ENCODE data around the gene KIF12. TPM values are rescaled to one million over a fixed set of nuclear protein-coding genes. Genes with fewer than 3 reads are reported as not detected.

Gene KIF12
- total and polyA plus RNA-seq, 12 donors = 0.10 to 0.56 (median 0.30) TPM; not detected in 6

DNA sequence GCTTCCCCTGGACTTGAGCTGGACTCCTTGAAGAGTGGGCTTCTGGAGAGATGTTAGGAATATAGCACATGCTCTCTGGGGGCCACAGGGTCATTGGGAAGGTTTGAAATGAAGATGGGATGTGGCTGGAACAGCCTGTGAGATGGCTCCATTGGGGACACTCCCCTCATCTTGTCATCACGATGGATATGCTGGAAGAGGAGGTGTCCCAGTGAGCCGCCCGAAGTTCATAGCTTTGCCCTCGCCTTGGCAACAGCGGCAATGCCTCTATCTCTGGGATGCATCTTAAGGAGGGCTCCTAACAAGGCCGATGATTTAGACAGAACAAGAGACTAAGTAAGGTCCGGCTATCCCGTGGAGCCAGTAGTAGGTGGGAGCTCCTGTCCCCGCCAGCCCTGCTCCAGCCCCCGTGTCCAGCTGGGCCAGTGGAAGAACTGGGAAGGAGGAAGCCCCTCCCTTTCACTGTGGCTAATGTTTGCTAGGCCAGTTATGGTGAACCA, 44.9 kb downstream of the KIF12 start:
- no peak overlapping the region for H3K4me3 ChIP-seq
- intact Hi-C loops (cut with DNase I) = no loop called here
- no peaks in the 10 kb centered on the region for H3K9me3 ChIP-seq (replicated peaks in 1 of 3)
- H3K36me3 ChIP-seq (replicated peaks in 1 of 2) = peaks cover 0 to 15% of the 10 kb centered on the region in 2 donors
- 78 to 85% (median 81%) methylated on average over 7 to 10 of the region's 10 CpGs for WGBS, 4 donors
- H3K4me1 ChIP-seq (replicated peaks in 1 of 2) = peaks cover 0 to 4% of the 10 kb centered on the region in 2 donors
- H3K27ac ChIP-seq = no peak overlapping the region
- peak in 3 of 7 donors; percentile 7 to 36 (median 8) for DNase-seq
- TF ChIP-seq POLR2A (IDR thresholded peaks at IDR 0.05) = no peak
- TF ChIP-seq, protein P1, sequence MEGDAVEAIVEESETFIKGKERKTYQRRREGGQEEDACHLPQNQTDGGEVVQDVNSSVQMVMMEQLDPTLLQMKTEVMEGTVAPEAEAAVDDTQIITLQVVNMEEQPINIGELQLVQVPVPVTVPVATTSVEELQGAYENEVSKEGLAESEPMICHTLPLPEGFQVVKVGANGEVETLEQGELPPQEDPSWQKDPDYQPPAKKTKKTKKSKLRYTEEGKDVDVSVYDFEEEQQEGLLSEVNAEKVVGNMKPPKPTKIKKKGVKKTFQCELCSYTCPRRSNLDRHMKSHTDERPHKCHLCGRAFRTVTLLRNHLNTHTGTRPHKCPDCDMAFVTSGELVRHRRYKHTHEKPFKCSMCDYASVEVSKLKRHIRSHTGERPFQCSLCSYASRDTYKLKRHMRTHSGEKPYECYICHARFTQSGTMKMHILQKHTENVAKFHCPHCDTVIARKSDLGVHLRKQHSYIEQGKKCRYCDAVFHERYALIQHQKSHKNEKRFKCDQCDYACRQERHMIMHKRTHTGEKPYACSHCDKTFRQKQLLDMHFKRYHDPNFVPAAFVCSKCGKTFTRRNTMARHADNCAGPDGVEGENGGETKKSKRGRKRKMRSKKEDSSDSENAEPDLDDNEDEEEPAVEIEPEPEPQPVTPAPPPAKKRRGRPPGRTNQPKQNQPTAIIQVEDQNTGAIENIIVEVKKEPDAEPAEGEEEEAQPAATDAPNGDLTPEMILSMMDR (IDR thresholded peaks at IDR 0.05) = no peak
- no peaks in the 10 kb centered on the region for H3K27me3 ChIP-seq

DNA sequence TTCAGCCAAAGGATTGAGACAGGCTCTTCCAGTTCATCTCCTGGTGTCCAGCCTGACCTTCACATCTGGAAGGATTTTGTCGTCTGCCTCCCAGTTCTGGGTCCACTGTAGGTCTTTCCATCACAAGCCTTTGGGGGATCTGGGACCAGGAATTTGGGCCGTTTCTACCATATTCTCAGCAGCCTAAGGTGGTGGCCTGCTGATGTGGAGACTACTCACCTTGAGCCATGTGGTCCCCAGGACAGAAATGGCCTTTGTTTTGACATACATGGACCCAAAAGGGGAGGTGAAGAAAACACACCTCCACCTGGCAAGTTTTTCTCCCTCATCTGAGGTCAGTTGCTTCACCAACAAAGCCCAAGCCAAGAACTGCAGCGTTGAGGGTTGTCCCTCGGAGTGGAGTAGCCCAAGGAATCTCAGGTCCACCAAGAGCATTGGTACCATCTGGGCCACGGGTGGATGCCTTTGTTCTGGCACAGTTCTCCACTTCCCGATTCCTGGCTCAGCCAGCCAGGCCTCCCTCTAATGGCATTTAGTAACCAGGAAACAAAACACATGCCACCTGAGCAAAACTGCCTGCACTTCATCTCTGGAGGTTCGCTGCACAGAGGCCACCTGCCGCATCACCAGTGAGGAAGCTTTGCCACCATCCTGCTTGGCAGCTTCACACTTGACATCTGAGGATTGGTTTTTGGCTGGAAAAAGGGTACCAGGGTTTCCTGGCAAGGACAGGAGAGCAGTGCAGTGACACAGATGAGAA, 45.7 kb downstream of the KIF12 start:
- Histone ChIP-seq H3K27ac (no peak overlapping the region), H3K9me3 (replicated peaks in 1 of 3) (no peaks in the 10 kb centered on the region), H3K27me3 (no peaks in the 10 kb centered on the region), H3K4me3 (no peak overlapping the region), H3K36me3 (replicated peaks in 1 of 2) (peaks cover 0 to 23% of the 10 kb centered on the region in 2 donors), H3K4me1 (replicated peaks in 1 of 2) (no peaks in the 10 kb centered on the region)
- TF ChIP-seq, protein P1 (IDR thresholded peaks at IDR 0.05) = no peak
- TF ChIP-seq POLR2A (IDR thresholded peaks at IDR 0.05) = no peak
- 90 to 97% (median 97%) methylated on average over 8 of the region's 8 CpGs for WGBS, 4 donors
- DNase-seq = peak in 2 of 7 donors; percentile 4 to 39
- intact Hi-C loops (cut with DNase I) = no loop called here

DNA sequence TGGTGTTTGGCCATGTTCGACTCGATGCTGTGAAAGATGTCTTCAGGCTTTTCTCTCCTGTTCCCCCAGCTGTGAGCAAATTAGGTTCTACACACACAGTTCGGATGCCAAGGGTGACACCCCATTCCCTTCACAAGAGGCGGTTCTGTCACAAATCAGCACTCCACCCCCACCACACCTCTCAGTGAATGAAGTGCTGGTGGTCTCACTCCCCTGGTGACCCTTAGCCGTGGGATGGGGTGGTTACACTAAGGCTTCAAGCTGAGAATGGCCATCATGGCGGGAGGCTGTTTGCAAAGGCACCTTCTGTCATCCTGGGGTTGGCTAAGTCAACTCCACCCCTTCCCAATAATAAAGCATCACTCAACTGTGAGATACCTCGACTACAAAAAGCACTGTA, 47.4 kb downstream of the KIF12 start:
- no peaks in the 10 kb centered on the region for H3K9me3 ChIP-seq (replicated peaks in 1 of 3)
- no peaks in the 10 kb centered on the region for H3K27me3 ChIP-seq
- WGBS, 4 donors = 85 to 97% (median 90%) methylated on average over 6 to 7 of the region's 7 CpGs
- peaks cover 0 to 33% of the 10 kb centered on the region in 2 donors for H3K36me3 ChIP-seq (replicated peaks in 1 of 2)
- intact Hi-C loops (cut with DNase I) = no loop called here
- TF ChIP-seq, protein P1 (IDR thresholded peaks at IDR 0.05) = no peak
- no peak for TF ChIP-seq POLR2A (IDR thresholded peaks at IDR 0.05)
- H3K4me1 ChIP-seq (replicated peaks in 1 of 2) = no peaks in the 10 kb centered on the region
- H3K27ac ChIP-seq = no peak overlapping the region
- H3K4me3 ChIP-seq = no peak overlapping the region
- DNase-seq = peak in 1 of 7 donors; percentile 43

DNA sequence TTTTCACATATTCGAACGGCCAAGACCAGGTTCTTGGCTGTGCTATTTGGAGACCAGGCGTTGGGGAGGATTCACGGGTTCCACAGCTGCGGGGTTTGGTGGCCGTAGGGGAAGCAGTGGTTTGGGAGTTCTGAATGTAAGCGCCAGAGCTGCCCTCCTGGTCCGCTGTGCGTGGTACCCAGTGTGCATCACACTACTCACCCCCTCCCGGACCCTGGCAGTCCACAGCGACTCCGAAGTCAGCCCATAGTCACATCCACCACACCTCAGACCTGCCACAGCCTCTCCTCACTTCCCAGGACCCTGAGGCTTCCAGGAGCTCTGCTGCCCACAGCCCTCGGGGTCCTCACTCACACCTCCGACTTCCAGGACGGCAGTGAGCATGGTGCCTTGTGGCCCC, 47.8 kb downstream of the KIF12 start:
- H3K4me3 ChIP-seq = no peak overlapping the region
- TF ChIP-seq, protein P1 (IDR thresholded peaks at IDR 0.05) = no peak
- TF ChIP-seq POLR2A (IDR thresholded peaks at IDR 0.05) = no peak
- H3K9me3 ChIP-seq (replicated peaks in 1 of 3) = no peaks in the 10 kb centered on the region
- H3K27ac ChIP-seq = no peak overlapping the region
- H3K4me1 ChIP-seq (replicated peaks in 1 of 2) = no peaks in the 10 kb centered on the region
- DNase-seq = peak in 1 of 7 donors; percentile 6
- H3K27me3 ChIP-seq = no peaks in the 10 kb centered on the region
- 94 to 96% (median 95%) methylated on average over 11 to 15 of the region's 15 CpGs for WGBS, 4 donors
- peaks cover 0 to 33% of the 10 kb centered on the region in 2 donors for H3K36me3 ChIP-seq (replicated peaks in 1 of 2)
- intact Hi-C loops (cut with DNase I) = no loop called here
